HG03025 (cell line): ENCODE measurements around the gene CSTF3.
A peak's percentile ranks its signal among the peaks of the same experiment; 100 is the strongest.

Experiments
- ATAC-seq: cut with Tn5 transposase; IDR thresholded peaks from one replicate; pipeline ENCODE4 v1.9.1; 2021; ENCODE audit warnings: mild to moderate bottlenecking, moderate library complexity; ENCODE audit not compliant: unreplicated experiment, low FRiP score

Gene CSTF3

DNA sequence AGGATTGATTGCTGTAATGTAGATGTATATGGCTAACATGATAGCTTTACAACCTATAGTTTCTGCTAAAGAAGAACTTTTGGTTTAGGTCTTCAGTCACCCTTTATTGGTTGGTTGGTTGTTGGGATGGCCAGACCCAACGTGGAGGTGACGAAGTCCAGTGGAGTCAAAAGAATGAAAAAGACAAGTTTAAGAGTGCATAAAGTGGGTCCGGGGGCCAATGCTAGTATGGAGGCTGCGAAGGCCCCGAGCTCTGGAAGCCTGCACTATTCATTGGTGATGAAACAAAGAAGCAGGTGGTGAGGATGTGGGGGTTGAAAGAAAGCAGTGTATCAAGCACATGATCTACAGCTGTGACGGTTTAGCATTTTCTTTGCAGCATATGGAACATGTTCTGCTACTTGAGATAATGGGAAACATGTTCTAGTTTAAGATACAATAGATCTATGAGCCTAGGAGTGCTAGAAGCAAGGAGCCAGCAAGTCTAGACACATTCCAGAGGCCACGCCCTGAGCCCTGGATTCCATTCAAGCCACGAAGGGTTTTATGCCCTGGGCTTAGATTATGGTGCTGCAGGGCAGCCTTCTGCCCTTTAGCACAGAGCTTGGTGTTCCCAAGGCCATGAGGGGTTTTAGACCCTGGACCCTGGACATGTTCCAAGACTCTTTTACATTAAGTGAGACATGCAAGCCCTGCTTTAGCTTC is 115.6 kb downstream of the CSTF3 start:
- ATAC-seq, result no peak

- no peak for ATAC-seq
Measured at GRCh38 chr11:33044285-33044756, 117.0 kb downstream of the CSTF3 start.

- ATAC-seq, result no peak
Measured at GRCh38 chr11:33043221-33043830, 118.0 kb downstream of the CSTF3 start.

DNA sequence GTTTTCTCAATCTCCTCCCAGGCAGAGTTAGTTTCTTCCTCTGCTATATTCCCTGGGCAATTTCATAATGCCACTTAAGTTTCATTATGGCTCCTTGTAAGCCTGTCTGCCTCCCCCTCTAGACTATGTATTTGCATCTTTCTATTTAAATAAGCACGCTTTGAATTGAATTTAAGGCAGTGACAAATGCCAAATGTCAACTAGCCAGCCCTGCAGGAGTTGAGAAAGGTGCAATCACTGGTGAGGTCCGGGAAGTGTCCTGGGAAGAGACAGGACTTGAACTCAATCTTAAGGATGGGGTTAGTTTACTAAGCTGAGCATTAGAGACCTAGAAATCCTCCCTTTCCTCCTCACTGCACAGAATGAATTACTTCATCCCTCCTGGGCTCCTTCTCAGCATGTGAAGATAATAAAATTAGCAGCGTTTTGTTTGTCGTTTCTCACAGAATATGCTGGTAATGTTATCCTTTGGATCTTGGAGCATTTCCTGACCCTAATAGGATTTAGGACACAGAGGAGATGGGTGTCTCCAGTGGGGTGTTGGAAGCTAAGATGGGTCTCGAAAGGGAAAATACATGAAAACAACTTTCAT is 120.3 kb downstream of the CSTF3 start:
- ATAC-seq, result no peak

GRCh38 chr11:33040033-33040861 is 121.0 kb downstream of the CSTF3 start:
- ATAC-seq, result peak; percentile 25

DNA sequence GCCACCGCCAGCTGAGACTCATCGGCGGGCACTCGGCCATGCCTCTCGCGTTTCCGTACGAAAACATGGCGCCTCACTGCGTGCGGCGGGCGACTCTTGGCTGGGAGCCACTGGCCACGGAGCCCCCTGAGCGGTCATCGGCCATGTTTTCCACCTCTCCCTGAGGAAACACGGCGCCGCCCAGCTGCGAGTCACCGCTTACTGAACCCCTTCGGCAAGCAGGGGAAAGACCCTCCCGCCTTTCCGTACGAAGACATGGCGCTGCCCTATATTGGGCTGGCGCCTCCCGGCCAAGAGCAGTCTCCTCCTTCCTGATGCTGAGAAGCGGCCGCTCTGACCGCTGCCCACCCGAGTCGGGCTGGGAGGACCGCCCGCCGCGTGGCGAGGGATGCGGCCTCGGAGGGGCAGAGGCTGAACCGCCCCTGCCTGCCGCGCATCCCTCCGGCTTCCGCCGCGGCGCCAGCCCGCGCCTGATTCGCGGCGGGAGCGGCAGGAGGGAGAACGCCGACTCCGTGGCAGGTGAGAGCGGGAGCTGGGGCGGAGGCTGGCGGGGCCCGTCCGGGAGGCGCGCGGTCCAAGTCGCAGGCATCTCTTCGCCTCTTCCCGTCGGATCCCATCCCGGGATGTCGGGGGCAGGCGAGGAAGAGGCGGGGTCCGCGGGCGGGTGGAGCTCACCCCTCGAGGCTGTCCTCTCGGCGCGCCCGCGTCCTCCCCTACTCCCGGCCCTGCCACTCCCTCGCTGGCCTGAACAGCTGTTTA is 121.8 kb downstream of the CSTF3 start, which contains the start of gene TCP11L1:
TCP11L1 (plus strand) TSS at position 299 of the 759 bp plus-strand sequence. CDS start 4,202 bp downstream, outside the sequence.
- peak; percentile 78 for ATAC-seq

GRCh38 chr11:33035011-33035410 is 126.3 kb downstream of the CSTF3 start:
- ATAC-seq, result no peak
